ENCODE measurements around the gene RDM1. TPM values are rescaled to one million over a fixed set of nuclear protein-coding genes. Genes with fewer than 3 reads are reported as not detected.

RDM1 gene
- total and polyA plus RNA-seq, 2 of the 4 experiments (the other 2 are of a cell fraction): 0.18 TPM; not detected in 1

- Histone ChIP-seq H3K14ac (replicated peaks; ENCODE audit: low read depth, low read length) (no peak overlapping the region), H3K79me1 (ENCODE audit: low read depth in 1 of 2, low read length in 2 of 2) (no peaks in the 10 kb centered on the region), H3K18ac (ENCODE audit: low read depth, low read length) (no peak overlapping the region), H2AK9ac (replicated peaks; ENCODE audit: low read depth, low read length, poor library complexity) (no peak overlapping the region), H3K4me1 (ENCODE audit: control insufficient read depth, insufficient read depth, low read length) (no peaks in the 10 kb centered on the region), H3K4ac (ENCODE audit: low read depth, low read length) (no peak overlapping the region), H3K23ac (ENCODE audit: low read depth, low read length) (no peak overlapping the region), H3K27ac (ENCODE audit: insufficient read depth, low read length) (no peak overlapping the region), H2BK20ac (ENCODE audit: low read depth, low read length) (no peak overlapping the region), H4K5ac (ENCODE audit: low read depth, low read length) (no peak overlapping the region), H3K56ac (ENCODE audit: extremely low read depth, insufficient read depth, low read length) (no peak overlapping the region), H3K9ac (ENCODE audit: low read depth, low read length) (no peak overlapping the region), H3K36me3 (ENCODE audit: control insufficient read depth, insufficient read depth, low read length) (no peaks in the 10 kb centered on the region), H2AFZ (replicated peaks; ENCODE audit: low read length, poor library complexity) (no peak overlapping the region), H4K91ac (ENCODE audit: insufficient read depth, low read depth, low read length) (no peak overlapping the region), H3K4me3 (ENCODE audit: insufficient read depth, low read depth, low read length) (no peak overlapping the region), H3K9me3 (ENCODE audit: control insufficient read depth, insufficient read depth, low read length) (no peaks in the 10 kb centered on the region), H4K8ac (ENCODE audit: low read depth in 2 of 2, low read length in 2 of 2) (no peak overlapping the region), H2BK5ac (ENCODE audit: low read depth, low read length, poor library complexity, severe bottlenecking) (no peak overlapping the region), H4K20me1 (ENCODE audit: insufficient read depth, low read length) (no peaks in the 10 kb centered on the region), H2BK120ac (ENCODE audit: low read depth, low read length) (no peak overlapping the region), H3K4me2 (ENCODE audit: low read depth, low read length) (no peak overlapping the region), H2BK15ac (ENCODE audit: low read depth, low read length) (no peak overlapping the region), H3K9me1 (ENCODE audit: insufficient read depth, low read length) (no peaks in the 10 kb centered on the region), H2AK5ac (ENCODE audit: low read depth, low read length) (no peak overlapping the region), H3K27me3 (ENCODE audit: control insufficient read depth, insufficient read depth, low read length) (no peaks in the 10 kb centered on the region)
- TF ChIP-seq, protein P1, sequence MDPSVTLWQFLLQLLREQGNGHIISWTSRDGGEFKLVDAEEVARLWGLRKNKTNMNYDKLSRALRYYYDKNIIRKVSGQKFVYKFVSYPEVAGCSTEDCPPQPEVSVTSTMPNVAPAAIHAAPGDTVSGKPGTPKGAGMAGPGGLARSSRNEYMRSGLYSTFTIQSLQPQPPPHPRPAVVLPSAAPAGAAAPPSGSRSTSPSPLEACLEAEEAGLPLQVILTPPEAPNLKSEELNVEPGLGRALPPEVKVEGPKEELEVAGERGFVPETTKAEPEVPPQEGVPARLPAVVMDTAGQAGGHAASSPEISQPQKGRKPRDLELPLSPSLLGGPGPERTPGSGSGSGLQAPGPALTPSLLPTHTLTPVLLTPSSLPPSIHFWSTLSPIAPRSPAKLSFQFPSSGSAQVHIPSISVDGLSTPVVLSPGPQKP (IDR thresholded peaks at IDR 0.05; ENCODE audit: borderline replicate concordance, low read depth, low read length): no peak
- no peak for TF ChIP-seq RAD21 (IDR thresholded peaks at IDR 0.05; ENCODE audit: low read length)
- TF ChIP-seq CEBPB (IDR thresholded peaks at IDR 0.05; ENCODE audit: low read depth, low read length): no peak
- no peak for TF ChIP-seq FOS (IDR thresholded peaks at IDR 0.05; ENCODE audit: low read depth, low read length)
- TF ChIP-seq BHLHE40 (IDR thresholded peaks at IDR 0.05; ENCODE audit: low read depth, low read length): no peak
- no peak for TF ChIP-seq CTCF (conservative IDR thresholded peaks at IDR 0.05; ENCODE audit: low read depth, low read length)
- TF ChIP-seq SMC3 (IDR thresholded peaks at IDR 0.05; ENCODE audit: low read depth, low read length): no peak
- TF ChIP-seq CHD1 (IDR thresholded peaks at IDR 0.05; ENCODE audit: low read depth, low read length): no peak
- TF ChIP-seq NFE2L2 (IDR thresholded peaks at IDR 0.05; ENCODE audit: low read depth, low read length): no peak
- TF ChIP-seq MAFK (IDR thresholded peaks at IDR 0.05; ENCODE audit: low read depth, low read length): no peak
- TF ChIP-seq RFX5 (IDR thresholded peaks at IDR 0.05; ENCODE audit: low read depth, low read length): no peak
- TF ChIP-seq RCOR1 (IDR thresholded peaks at IDR 0.05; ENCODE audit: insufficient replicate concordance, low read length): no peak
- TF ChIP-seq POLR2A (IDR thresholded peaks at IDR 0.05; ENCODE audit: low read depth, low read length): no peak
- TF ChIP-seq MXI1 (IDR thresholded peaks at IDR 0.05; ENCODE audit: borderline replicate concordance, low read depth, low read length): no peak
- TF ChIP-seq, protein P2, sequence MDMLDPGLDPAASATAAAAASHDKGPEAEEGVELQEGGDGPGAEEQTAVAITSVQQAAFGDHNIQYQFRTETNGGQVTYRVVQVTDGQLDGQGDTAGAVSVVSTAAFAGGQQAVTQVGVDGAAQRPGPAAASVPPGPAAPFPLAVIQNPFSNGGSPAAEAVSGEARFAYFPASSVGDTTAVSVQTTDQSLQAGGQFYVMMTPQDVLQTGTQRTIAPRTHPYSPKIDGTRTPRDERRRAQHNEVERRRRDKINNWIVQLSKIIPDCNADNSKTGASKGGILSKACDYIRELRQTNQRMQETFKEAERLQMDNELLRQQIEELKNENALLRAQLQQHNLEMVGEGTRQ (IDR thresholded peaks at IDR 0.05; ENCODE audit: low read depth, low read length): no peak
- TF ChIP-seq MAZ (IDR thresholded peaks at IDR 0.05; ENCODE audit: borderline replicate concordance, low read depth, low read length): no peak
- WGBS, 2 experiments (ENCODE audit: extremely low coverage in 2 of 2, insufficient read length in 1 of 2): 75% methylated on average over 10 of the region's 29 CpGs; no CpG with 5 or more reads in 1 of the 2 experiments
- no TSS peak for BruUV-seq (replicated peaks)
- ChIA-PET CTCF (no interaction called here), POLR2A (ENCODE audit: unreplicated experiment) (no interaction called here)
- no peak for ATAC-seq (ENCODE audit: low read depth)
- DNase-seq: no peak
- dilution Hi-C loops (cut with HindIII; ENCODE audit: low sequenced_read_pairs, unreplicated experiment): no loop called here
- in situ Hi-C loops (cut with MboI; ENCODE audit: low sequenced_read_pairs): no loop called here
- intact Hi-C loops (cut with micrococcal nuclease): no loop called here
These were observed 12.9 kb downstream of the RDM1 start for GRCh38 chr17:35917519-35918213.
